ENCODE measurements around the gene COL6A1.
"Not testable (repeated sequence)": the region's sequence is repeated elsewhere in the genome, so short reads cannot be mapped to it uniquely, and the experiment has no call there.

COL6A1 gene

GRCh38 chr21:45965084-45965809 lies 16.3 kb upstream of the COL6A1 start:
- in situ Hi-C loops (cut with MboI; ENCODE audit: low sequenced_read_pairs): no loop called here

GRCh38 chr21:45966791-45967394 lies 14.7 kb upstream of the COL6A1 start:
- in situ Hi-C loops (cut with MboI; ENCODE audit: low sequenced_read_pairs): no loop called here

DNA sequence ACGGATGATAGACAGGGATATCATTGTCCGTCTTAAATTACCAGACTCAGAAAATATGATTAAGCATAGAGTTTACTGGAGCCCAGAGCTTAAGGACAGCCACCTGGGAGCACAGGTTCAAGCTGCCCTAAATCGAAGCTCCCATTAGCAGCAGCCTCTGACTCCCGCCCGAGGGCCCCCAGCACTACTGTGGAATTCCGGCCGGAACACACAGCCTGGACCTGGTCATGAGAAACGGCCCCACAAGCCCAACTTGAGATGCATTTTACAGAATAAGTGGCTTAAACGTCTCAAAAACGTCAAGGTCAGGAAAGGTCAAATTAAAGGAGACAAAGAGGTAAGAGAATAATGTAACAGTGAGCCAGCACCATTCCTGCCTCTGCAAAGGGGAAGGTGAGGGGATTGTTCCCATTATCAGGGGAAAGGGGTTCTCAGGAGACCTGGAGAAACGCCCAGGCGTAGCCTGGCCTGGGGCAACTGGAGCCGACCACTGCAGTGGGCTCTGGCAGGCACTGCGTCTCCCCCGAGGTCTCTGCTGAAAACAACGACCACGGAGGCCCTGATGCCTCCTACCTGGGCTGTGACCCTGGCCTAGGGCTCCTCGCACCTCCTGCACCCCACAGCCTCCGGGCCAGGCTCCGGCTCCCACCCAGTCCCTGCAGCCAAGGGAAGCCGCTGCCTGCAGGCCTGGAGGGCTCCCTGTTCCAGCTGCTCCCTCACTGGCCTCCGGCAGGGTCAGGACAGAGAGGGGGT lies 11.5 kb upstream of the COL6A1 start:
- in situ Hi-C loops (cut with MboI; ENCODE audit: low sequenced_read_pairs): no loop called here

DNA sequence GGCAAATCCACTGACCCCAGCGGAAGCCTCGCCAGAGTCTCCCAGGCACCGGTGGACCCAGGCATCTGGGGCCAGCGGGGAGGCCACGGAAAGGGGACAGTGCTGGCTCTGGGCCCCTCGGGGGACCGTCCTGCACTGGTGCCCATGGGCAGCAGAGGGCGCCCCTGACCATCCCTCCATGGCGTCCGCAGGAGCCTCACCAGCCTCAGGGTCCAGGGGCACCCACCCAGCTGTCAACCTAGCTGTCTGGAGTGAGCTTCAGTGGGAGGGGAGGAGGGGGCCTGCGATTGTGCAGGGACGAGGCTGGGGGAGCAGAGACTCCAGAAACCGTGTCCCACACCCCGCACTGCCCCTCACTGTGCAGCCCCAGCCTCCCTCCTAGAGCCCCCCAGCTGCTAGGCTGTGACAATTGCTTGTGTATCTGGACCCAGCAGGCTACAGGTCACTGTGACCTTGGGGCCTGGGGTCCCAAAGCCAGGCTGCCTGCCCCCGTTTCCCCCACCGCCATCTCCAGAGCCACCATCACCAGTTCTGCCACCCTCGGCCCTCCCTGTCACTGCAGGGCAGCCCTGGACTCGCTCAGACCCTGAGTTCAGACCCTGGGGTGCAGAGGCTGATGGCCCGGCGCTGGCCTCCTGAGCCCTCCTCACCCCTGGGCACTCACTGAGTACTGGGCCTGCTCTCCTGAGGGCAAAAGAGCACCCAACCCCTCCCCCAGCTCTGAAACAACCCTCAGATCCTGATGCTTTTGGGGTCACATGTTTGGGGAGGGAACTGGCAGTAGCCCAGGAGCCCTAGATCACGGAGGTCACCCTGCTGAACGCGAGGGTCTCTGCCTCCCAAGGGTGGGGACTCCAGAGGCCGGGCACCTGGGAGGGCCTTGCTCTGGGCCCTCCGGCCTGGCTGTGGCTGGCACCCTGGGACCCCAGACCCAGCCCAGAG lies 10.6 kb upstream of the COL6A1 start:
- in situ Hi-C loops (cut with MboI; ENCODE audit: low sequenced_read_pairs): no loop called here

DNA sequence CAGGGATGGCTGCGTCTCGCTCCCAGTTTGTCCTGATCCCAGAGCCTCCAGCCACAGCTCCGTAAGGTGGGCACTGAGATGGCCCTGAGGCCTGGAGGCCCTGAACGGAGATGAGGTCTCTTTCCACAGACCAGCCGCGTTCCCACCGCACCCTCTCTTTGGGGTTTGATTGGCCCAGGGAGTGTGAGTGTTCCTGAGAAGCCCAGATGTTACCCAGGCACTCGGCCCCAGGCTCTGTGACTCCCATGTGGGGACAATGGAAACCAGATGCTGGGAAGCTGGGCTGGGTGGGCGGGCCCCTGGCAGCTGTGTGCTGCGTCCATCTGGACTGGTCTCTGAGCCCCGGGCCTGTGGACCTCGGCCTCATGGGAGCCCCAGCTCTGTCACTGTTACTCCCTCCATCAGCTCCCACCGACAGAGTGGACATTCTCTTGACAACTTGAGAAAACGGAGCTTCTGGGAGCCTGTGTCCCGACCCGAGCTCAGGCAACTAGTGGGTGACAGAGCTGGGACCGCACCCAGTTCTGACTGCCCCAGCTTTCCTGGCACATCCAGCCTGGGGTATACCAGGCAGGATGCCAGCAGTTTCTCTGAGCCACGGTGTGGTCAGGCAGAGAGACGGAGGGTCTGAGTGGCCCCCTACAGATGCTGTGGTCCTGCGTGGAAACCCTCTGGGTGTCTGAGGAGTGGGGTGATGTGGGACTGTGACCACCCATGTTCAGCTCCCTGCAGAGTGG lies 9.8 kb upstream of the COL6A1 start:
- in situ Hi-C loops (cut with MboI; ENCODE audit: low sequenced_read_pairs): no loop called here

GRCh38 chr21:45972353-45972715 lies 9.2 kb upstream of the COL6A1 start:
- in situ Hi-C loops (cut with MboI; ENCODE audit: low sequenced_read_pairs): no loop called here

DNA sequence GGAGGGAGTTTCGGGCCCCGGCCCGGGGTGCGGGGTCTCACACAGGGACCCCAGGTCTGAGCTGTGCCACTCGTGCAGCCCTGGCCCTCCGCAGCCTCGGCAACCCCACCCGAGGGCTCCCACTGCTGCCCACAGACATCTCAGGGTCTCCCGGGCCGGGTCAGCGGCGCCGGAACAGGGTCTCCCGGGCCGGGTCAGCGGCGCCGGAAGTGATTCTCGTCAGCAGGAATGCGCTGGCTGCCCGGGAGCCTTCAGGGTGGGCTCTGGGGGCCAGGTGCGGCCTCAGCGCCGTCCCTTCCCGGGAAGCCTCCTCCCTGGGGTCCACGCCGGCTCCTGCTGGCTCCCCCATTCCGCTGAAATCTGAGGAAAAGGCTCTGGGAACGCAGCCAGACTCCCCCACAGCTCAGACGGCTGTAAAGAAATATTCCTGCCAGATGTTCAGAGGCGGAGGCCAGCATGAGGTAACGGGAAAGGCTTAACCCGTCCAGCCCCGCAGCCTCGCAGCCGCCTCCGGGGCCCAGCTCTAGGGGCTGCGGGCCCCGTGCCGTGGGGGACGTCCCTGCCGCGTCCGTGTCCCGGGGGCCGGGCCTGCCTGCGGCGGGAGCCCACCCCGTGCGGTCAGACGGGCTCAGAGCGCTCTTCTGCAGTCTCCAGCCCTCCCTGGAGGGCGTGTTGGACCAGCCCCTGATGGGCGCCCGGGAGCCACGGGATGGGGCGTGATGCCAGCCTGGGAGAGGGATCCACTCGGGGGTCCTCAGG lies 8.7 kb upstream of the COL6A1 start:
- in situ Hi-C loops (cut with MboI; ENCODE audit: low sequenced_read_pairs): no loop called here

DNA sequence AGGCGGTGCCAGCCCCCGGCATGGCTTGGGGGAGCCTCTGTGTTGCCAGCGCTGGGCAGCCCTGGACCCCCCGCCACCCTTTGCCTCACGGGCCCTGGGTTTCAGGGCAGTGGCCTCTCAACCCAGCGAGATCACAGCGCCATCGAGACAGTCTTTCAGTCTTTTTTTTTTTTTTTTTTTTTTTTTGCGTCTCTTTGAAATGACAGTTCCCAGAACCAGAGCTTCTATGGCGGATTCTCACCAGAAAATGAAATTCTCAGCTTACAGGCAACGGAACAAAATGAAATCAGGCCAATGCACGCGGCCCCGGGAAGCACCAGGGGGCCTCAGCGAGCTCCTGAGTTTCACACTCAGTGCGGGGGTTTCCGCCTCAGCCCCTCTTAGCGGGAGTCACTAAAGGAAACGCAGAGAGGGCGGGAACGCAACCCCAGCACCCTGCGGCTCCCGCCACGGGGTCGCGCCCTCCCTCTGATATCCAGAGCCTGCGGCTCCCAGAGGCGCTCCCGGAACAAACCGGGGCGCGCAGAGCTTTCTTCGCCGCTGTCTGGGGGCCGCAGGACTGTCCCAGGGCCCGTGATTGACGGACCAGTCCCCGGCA lies 8.0 kb upstream of the COL6A1 start:
- in situ Hi-C loops (cut with MboI; ENCODE audit: low sequenced_read_pairs): no loop called here

GRCh38 chr21:45974073-45975019 lies 7.2 kb upstream of the COL6A1 start:
- in situ Hi-C loops (cut with MboI; ENCODE audit: low sequenced_read_pairs): no loop called here

DNA sequence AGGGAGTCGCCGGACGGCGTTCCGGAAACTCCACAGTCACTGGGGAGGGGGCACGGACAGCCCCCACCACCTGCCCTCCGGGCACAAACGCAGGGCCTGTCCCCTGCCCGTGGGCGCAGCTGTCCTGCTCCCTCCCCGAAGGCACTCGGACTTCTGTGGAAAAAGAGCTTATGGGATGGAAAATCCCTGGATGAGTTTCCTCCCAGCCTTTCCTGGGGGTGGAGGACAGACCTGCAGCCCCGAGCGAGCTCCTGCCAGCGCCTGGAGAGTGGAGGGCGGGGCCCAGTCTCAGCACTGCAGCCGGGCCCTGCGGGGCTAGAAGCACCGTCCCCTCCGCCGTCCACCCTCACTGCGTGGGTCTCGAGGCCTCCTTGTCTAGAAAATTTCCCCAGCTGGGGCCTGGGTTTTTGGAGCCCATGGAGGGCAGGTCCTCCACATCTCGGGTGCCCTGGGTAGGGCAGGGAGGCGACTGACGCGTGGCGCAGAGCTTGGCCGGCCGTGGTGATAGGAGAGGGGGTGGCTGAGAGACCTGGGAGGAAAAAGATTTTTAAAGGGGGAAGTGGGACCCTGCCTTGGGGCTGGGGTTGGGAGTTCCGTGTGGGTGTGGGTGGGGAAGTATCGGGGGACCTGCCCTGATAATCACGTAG lies 6.4 kb upstream of the COL6A1 start:
- in situ Hi-C loops (cut with MboI; ENCODE audit: low sequenced_read_pairs): no loop called here

DNA sequence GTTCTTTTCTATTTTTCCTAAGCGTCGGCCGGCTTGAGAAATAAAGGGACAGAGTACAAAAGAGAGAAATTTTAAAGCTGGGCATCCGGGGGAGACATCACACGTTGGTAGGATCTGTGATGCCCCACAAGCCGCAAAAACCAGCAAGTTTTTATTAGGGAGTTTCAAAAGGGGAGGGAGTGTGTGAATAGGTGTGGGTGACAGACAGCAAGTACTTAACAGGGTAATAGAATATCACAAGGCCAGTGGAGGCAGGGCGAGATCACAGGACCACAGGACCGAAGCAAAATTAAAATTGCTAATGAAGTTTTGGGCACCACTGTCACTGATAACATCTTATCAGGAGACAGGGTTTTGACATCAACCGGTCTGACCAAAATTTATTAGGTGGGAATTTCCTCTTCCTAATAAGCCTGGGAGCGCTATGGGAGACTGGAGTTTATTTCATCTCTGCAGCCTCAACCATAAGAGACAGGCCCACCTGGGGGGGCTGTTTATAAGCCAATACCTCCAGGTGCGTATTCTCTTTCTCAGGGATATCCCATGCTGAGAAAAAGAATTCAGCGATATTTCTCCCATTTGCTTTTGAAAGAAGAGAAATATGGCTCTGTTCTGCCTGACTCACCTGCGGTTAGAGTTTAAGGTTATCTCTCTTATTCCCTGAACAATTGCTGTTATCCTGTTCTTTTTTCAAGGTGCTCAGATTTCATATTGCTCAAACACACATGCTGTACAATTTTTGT lies 5.7 kb upstream of the COL6A1 start:
- in situ Hi-C loops (cut with MboI; ENCODE audit: low sequenced_read_pairs): not testable (repeated sequence)

GRCh38 chr21:45976701-45977311 lies 4.8 kb upstream of the COL6A1 start:
- in situ Hi-C loops (cut with MboI; ENCODE audit: low sequenced_read_pairs): no loop called here

DNA sequence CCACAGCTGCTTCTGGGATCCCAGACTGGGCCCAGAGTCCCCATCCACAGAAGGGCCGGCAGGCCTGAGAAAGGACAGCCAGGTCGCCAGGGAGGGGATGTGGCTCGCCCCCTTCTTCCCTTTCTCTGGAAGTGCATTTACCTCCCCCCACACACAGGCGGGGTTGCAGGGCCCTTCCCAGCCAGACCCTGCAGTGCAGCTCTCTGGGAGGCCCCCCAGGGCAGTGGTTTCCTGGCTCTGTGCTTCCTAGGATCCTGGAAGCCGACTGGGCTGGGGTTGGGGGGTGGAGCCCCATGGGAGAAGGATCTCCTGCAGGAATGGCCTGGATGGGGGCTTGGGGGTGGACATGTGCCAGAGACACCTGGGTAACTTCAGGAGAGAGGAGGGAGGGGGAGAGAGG lies 4.2 kb upstream of the COL6A1 start:
- in situ Hi-C loops (cut with MboI; ENCODE audit: low sequenced_read_pairs): no loop called here

DNA sequence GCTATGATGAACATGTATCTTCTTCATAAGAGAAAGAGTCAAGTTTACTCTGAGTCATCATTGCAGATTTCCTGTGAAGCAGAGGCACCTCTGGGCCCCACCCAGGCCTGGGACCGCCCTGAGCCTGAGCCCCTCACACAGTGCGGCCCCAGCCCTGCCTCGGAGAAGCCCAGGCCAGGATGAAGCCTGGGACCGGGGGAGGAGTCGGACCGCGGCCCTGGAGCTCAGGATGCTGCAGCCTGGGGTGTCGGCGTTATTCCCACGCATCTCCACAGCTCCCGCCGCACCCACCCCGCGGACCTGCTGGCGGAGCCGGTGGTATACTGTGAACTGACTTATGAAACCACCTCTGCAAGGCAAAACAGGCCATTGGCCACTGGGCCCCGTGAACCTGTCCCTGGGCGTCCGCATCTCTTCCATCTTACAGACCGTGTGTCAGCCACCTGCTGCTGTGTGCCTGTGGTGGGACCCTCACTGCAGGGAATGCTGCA lies 2.4 kb upstream of the COL6A1 start:
- in situ Hi-C loops (cut with MboI; ENCODE audit: low sequenced_read_pairs): no loop called here

DNA sequence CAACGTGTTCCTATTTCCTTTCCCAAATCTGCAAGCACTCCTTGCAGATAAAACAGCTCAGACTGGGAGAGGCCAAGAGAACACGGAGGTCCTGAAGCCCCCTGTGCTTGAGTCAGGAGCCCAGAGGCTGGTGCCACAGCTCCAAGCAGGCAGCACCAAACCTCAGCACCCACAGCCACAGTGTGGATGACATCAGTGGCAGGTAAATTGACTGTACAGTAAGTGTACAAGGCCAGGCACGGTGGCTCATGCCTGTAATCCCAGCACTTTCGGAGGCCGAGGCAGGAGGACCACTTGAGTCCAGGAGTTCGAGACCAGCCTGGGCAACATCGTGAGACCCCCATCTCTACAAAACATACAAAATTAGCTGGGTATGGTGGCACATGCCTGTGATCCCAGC lies 1.9 kb upstream of the COL6A1 start:
- in situ Hi-C loops (cut with MboI; ENCODE audit: low sequenced_read_pairs): no loop called here

GRCh38 chr21:45980271-45980670 lies 1.3 kb upstream of the COL6A1 start:
- in situ Hi-C loops (cut with MboI; ENCODE audit: low sequenced_read_pairs): no loop called here

Data from HL-60/S4 treated with phorbol 12-myristate 13-acetate at 8.2 ng/mL for 4 days and 3 days (cell line).